Activated CD8-positive, alpha-beta T cell treated with anti-CD3 and anti-CD28 coated beads for 36 hours (primary cell): ENCODE data around the gene BNIP5. TPM values are rescaled to one million over a fixed set of nuclear protein-coding genes. Genes with fewer than 3 reads are reported as not detected.

Experiments
- ATAC-seq: fragments of 200-7000 bp; cut with Tn5 transposase; one replicate; pipeline ENCODE4 v1.10.0; 2021; ENCODE audit warnings: mild to moderate bottlenecking, moderate library complexity
- CTCF ChIA-PET: fragments of 350-600 bp; sonication (Branson Sonifier 250); formaldehyde crosslinking; loops from one replicate; lab custom pipeline; 2021; ENCODE audit warnings: antibody characterized with exemption; lab: Charles Lee
- POLR2A ChIA-PET: fragments of 350-600 bp; sonication (Branson Sonifier 250); formaldehyde crosslinking; loops from one replicate; lab custom pipeline; 2021; ENCODE audit warnings: antibody characterized with exemption; lab: Charles Lee
- DNase-seq: peaks from one replicate; pipeline ENCODE4 v3.0.0-alpha.2; 2020
- H3K27ac Mint-ChIP-seq: one replicate; pipeline ENCODE4 v1.8.0; 2021; ENCODE audit warnings: mild to moderate bottlenecking, mixed read lengths
- H3K27me3 Mint-ChIP-seq: one replicate; pipeline ENCODE4 v1.8.0; 2021; ENCODE audit warnings: mixed read lengths
- H3K36me3 Mint-ChIP-seq: one replicate; pipeline ENCODE4 v1.8.0; 2021; ENCODE audit warnings: low read depth, mixed read lengths
- H3K4me1 Mint-ChIP-seq: one replicate; pipeline ENCODE4 v1.8.0; 2021; ENCODE audit warnings: low read depth, mixed read lengths
- H3K4me3 Mint-ChIP-seq: one replicate; pipeline ENCODE4 v1.8.0; 2021; ENCODE audit warnings: mild to moderate bottlenecking, moderate library complexity, mixed read lengths
- H3K9me3 Mint-ChIP-seq: one replicate; pipeline ENCODE4 v1.8.0; 2021; ENCODE audit warnings: mixed read lengths
- intact Hi-C: fragments of 100-400 bp; cut with micrococcal nuclease; formaldehyde crosslinking; loops from one replicate; pipeline ENCODE4 v1.10.0; 2022
- total RNA-seq, 2 experiments: library from RNA; stranded (reverse); gene quantifications; one replicate each; pipeline ENCODE4 v1.2.3, GENCODE V29; 2021
- TF ChIP-seq, protein P1 (sequence below): fragments of 200-600 bp; IDR thresholded peaks from one replicate; pipeline ENCODE4 v1.8.0; 2022; ENCODE audit warnings: antibody characterized with exemption, mild to moderate bottlenecking

BNIP5 gene
- total RNA-seq, 2 experiments from 2014 or later = not detected

DNA sequence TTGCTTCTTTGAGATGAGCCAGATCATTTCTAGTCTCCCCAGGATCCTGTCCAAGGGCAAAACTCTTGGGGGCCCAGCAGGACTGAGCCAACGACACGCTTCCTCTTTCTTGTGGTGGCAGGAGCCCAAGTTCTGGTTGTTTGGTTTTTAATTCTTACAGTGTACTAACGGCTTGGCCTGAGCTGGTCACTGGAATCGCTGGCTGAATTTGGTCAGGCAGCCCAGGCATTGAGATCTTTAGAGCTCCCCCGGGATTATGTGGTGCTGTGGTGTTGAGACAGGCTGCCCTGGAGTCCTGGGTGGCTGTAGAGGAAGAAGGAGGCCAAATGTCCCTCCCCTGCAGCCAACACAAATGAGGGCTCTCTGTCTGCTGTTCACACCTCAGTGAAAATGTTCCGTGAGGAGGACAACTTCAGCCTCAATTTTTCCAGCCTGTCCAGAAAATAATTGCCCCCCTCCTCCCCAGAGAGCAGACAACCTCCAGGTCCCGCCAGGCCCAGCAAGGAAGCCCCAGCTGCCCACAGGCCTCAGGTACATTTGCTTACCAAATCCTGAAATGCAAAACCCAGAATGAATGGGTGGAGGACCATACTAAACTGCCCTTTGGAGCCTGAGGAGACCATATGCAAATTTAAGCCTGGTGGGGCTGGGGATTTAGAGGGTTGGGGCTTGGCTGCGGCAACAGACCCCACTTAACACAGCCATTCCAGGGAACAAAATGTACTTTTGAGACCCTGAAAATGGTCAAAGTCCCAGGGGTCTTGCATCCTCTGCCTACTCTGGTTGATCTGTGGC lies 23.6 kb downstream of the BNIP5 start:
- POLR2A ChIA-PET = no interaction called here
- TF ChIP-seq, protein P1, sequence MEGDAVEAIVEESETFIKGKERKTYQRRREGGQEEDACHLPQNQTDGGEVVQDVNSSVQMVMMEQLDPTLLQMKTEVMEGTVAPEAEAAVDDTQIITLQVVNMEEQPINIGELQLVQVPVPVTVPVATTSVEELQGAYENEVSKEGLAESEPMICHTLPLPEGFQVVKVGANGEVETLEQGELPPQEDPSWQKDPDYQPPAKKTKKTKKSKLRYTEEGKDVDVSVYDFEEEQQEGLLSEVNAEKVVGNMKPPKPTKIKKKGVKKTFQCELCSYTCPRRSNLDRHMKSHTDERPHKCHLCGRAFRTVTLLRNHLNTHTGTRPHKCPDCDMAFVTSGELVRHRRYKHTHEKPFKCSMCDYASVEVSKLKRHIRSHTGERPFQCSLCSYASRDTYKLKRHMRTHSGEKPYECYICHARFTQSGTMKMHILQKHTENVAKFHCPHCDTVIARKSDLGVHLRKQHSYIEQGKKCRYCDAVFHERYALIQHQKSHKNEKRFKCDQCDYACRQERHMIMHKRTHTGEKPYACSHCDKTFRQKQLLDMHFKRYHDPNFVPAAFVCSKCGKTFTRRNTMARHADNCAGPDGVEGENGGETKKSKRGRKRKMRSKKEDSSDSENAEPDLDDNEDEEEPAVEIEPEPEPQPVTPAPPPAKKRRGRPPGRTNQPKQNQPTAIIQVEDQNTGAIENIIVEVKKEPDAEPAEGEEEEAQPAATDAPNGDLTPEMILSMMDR = no peak
- CTCF ChIA-PET = interaction anchor here (0.9 to 3.4 kb wide), 3 partner anchors 11 to 45 kb away, joined by 3 to 13 read pairs (median 5); no protein-coding TSS in a partner anchor
- no peak overlapping the region for H3K4me3 Mint-ChIP-seq
- no peaks in the 10 kb centered on the region for H3K9me3 Mint-ChIP-seq
- no peak overlapping the region for H3K27ac Mint-ChIP-seq
- no peaks in the 10 kb centered on the region for H3K27me3 Mint-ChIP-seq
- H3K36me3 Mint-ChIP-seq = no peaks in the 10 kb centered on the region
- DNase-seq = no peak
- intact Hi-C loops = no loop called here
- no peak for ATAC-seq
- H3K4me1 Mint-ChIP-seq = no peaks in the 10 kb centered on the region

DNA sequence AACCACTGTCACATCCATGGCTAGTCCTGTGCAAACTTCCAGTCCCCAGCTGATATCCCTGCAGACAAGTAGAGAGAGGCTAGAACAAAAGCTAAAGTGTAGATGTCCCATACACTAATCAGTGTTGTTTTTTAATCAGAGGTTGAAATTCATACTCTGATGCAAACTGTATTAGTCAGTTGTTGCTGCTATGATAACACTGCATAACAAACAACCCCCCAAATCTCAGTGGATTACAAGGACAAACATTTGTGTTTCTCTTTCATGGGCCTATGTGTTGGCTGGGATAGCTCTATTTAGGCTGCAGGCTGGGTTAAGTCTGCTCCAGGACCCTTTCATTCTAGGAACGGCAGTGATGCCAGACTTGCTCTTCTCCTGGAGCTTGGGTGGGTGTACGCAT lies 26.8 kb downstream of the BNIP5 start:
- ChIA-PET CTCF (interaction anchor here (0.9 to 3.4 kb wide), 5 partner anchors 8 to 456 kb away, joined by 3 to 13 read pairs (median 6); no protein-coding TSS in a partner anchor), POLR2A (interaction anchor here (0.8 to 1.4 kb wide), 2 partner anchors 32 to 180 kb away, joined by 3 to 4 read pairs; partner anchors contain the start of gene MAPK13)
- Mint-ChIP-seq H3K36me3 (no peaks in the 10 kb centered on the region), H3K4me3 (no peak overlapping the region), H3K4me1 (no peaks in the 10 kb centered on the region), H3K9me3 (no peaks in the 10 kb centered on the region), H3K27me3 (no peaks in the 10 kb centered on the region), H3K27ac (no peak overlapping the region)
- DNase-seq (no peak), ATAC-seq (no peak)
- intact Hi-C loops = loop anchor here (10.0 kb wide), 1 partner anchor 285 kb away; the partner anchor contains the start of genes MAPK14 and SLC26A8
- TF ChIP-seq, protein P1 = no peak

DNA sequence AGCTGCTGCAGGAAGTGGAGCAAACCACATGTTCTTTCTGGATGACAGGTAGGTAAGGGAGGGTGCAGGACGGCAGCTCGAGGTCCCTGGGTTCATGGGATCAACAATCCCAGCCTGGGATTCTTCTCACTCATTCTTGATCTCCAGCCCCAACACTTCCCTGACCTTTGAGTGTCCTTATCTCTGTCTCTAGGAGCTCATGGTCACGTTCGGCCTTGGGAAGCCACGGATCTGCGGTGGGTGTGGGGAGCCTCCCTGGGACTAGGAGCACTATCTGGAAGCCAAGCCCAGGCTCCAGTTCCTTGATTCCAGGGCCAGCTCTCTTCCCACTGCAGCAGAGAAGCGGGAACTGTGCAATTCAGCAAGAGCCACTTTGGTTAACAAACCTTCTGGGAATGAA lies 27.5 kb downstream of the BNIP5 start:
- intact Hi-C loops = loop anchor here (10.0 kb wide), 1 partner anchor 284 kb away; the partner anchor contains the start of genes MAPK14 and SLC26A8

DNA sequence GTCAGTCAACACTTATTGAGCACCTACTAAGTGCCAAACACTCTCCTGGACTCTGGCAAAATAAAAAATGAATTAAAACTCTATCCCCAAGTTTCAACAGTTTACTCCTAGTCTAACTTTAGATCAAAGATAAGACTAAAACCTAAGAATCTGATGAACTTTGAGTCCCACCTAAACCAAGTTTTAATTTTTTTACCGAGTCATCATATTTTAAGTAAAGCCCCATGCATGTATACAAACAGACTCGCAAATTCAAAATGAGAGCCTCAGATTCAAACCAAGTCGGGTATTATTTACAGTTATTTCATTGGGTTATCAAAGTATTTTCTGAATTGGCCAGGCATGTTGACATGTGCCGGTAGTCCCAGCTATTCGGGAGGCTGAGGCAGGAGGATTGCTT lies 28.2 kb downstream of the BNIP5 start:
- intact Hi-C loops = loop anchor here (10.0 kb wide), 1 partner anchor 284 kb away; the partner anchor contains the start of genes MAPK14 and SLC26A8
- H3K27ac Mint-ChIP-seq = no peak overlapping the region
- H3K4me1 Mint-ChIP-seq = no peaks in the 10 kb centered on the region
- H3K9me3 Mint-ChIP-seq = no peaks in the 10 kb centered on the region
- H3K4me3 Mint-ChIP-seq = no peak overlapping the region
- no peak for DNase-seq
- no peaks in the 10 kb centered on the region for H3K36me3 Mint-ChIP-seq
- ChIA-PET POLR2A (interaction anchor here (0.8 to 1.0 kb wide), 2 partner anchors 21 to 50 kb away, joined by 3 read pairs; no protein-coding TSS in a partner anchor), CTCF (interaction anchor here (1.1 to 1.8 kb wide), 3 partner anchors 9 to 64 kb away, joined by 3 to 6 read pairs (median 3); no protein-coding TSS in a partner anchor)
- TF ChIP-seq, protein P1 = no peak
- ATAC-seq = no peak
- H3K27me3 Mint-ChIP-seq = no peaks in the 10 kb centered on the region

More for the DNA sequence above, 27.5 kb downstream of the BNIP5 start:
- TF ChIP-seq, protein P1 = no peak
- Mint-ChIP-seq H3K27ac (no peak overlapping the region), H3K4me1 (no peaks in the 10 kb centered on the region), H3K36me3 (no peaks in the 10 kb centered on the region), H3K27me3 (no peaks in the 10 kb centered on the region), H3K9me3 (no peaks in the 10 kb centered on the region), H3K4me3 (no peak overlapping the region)
- DNase-seq = no peak
- ChIA-PET CTCF (interaction anchor here (1.1 to 1.8 kb wide), 2 partner anchors 32 to 457 kb away, joined by 3 to 6 read pairs; no protein-coding TSS in a partner anchor), POLR2A (interaction anchor here (0.8 to 1.0 kb wide), 2 partner anchors 20 to 49 kb away, joined by 3 read pairs; no protein-coding TSS in a partner anchor)
- no peak for ATAC-seq
